ENCODE results near the gene APOL5.

GRCh38 chr22:35711336-35711735 is 6.3 kb upstream of the APOL5 start:
- TF ChIP-seq POLR2A (IDR thresholded peaks at IDR 0.05), result no peak
- TF ChIP-seq CTCF (IDR thresholded peaks at IDR 0.05), result no peak
- no peak for TF ChIP-seq EP300 (IDR thresholded peaks at IDR 0.05)
